GM12891 (cell line): ENCODE results near the gene MPL.

Source experiments
- POLR2AphosphoS5 ChIP-seq: IDR thresholded peaks from 2 replicates; pipeline ENCODE4 v1.6.1; 2011; ENCODE audit warnings: low read depth, low read length, control low read depth
- TAF1 ChIP-seq: IDR thresholded peaks from 2 replicates; pipeline ENCODE4 v1.6.1; 2011; ENCODE audit warnings: low read depth, low read length, control low read depth

DNA sequence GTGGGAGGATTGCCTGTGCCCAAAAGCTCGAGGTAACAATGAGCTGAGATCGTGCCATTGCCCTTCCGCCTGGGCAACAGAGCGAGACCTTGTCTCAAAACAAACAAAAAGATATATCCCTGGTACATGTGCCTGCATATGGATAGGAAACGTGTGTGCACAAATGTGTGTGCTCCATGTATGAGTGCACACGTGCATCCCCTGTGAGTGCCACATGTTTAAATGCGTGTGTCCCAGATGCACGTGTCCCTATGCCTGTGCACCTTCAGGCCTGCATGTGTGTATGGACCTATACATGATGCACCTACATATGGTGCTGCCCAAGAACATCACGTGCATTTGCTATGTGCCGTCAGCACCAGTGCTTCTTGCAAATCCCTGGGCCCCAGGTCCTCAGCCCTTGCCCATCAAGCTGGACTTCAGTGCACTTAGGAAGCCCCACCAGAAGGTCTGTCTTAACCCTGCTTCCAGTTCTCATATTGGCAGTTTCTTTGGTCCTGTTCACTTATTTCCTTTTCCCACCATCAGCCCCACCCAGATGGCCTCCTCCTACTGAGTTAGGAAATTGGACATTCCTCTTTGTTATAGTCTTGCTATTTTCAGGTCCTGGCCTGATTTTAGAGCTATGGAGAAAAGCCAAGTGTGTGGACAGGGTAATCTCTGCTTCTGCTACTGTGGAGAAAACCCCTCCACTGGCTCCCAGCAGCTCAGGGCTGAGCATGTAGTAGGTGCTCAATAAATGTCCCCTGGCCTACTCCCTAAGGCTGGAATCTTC, 21.5 kb upstream of the MPL start:
- no peak for TF ChIP-seq POLR2AphosphoS5
- no peak for TF ChIP-seq TAF1
